SK-N-MC (cell line): ENCODE data around the gene LYPD6.

ENCODE experiments used
- DNase-seq: peaks from one replicate; pipeline ENCODE4 v3.0.0-alpha.2; 2011; ENCODE audit warnings: low read depth, low spot score
- H3K27ac ChIP-seq: fragments of 200-600 bp; sonication (generic); 2 replicates; pipeline ENCODE4 v1.5.1; 2016; ENCODE audit warnings: mixed run types
- H3K36me3 ChIP-seq: fragments of 200-600 bp; sonication (generic); 2 replicates; pipeline ENCODE4 v1.6.1; 2017; ENCODE audit warnings: antibody characterized with exemption, low read length, mixed read lengths; ENCODE audit not compliant: insufficient read depth
- H3K4me3 ChIP-seq: fragments of 200-600 bp; sonication (generic); 2 replicates; pipeline ENCODE4 v1.5.1; 2016
- H3K9ac ChIP-seq: fragments of 200-600 bp; sonication (generic); 2 replicates; pipeline ENCODE4 v1.8.0; 2017; ENCODE audit warnings: mixed run types, mixed read lengths; ENCODE audit not compliant: insufficient read length
- H3K9me3 ChIP-seq: fragments of 200-600 bp; sonication (generic); 2 replicates; pipeline ENCODE4 v1.6.1; 2017; ENCODE audit warnings: low read depth, mild to moderate bottlenecking, antibody characterized with exemption, low read length, moderate library complexity, mixed read lengths
- EZH2 ChIP-seq: fragments of 200-600 bp; sonication (generic); IDR thresholded peaks from one replicate; pipeline ENCODE4 v1.6.1; 2017; ENCODE audit warnings: antibody characterized with exemption
- FOXP2 ChIP-seq: optimal IDR thresholded peaks from 2 replicates; pipeline ENCODE3; 2011; ENCODE audit warnings: mild to moderate bottlenecking, moderate library complexity; ENCODE audit not compliant: insufficient read depth; ENCODE audit errors: extremely low read length, control extremely low read depth
- POLR2AphosphoS5 ChIP-seq: IDR thresholded peaks from 2 replicates; pipeline ENCODE4 v1.6.1; 2012; ENCODE audit warnings: mild to moderate bottlenecking, low read depth, low read length, borderline replicate concordance

The LYPD6 gene

GRCh38 chr2:149360106-149360505 is 29.7 kb downstream of the LYPD6 start:
- no peaks in the 10 kb centered on the region for H3K36me3 ChIP-seq
- no peaks in the 10 kb centered on the region for H3K9me3 ChIP-seq
- no peak overlapping the region for H3K4me3 ChIP-seq
- no peak overlapping the region for H3K9ac ChIP-seq
- H3K27ac ChIP-seq = no peak overlapping the region
- TF ChIP-seq FOXP2 = no peak
- no peak for TF ChIP-seq EZH2
- TF ChIP-seq POLR2AphosphoS5 = no peak
- DNase-seq = no peak

DNA sequence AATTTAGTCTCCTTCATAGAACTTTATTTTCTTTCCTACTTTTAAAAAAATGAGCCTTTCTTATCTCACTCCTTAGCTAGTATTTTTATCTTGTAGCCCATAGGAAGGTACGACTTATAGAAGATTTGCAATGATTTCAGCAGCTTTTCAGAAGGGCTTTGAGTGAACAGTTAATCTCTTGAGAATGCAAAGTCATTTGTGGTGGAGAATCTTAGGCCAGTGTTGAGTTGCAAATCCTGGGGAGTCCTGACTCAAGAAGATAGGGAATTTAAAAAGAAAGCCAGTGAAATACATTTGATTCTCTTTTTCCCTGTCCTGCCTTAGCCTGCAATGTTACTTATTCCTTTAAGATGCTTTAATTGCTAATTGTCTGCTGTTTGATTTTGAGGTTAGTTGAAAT is 33.6 kb downstream of the LYPD6 start:
- no peak for TF ChIP-seq EZH2
- no peak for TF ChIP-seq POLR2AphosphoS5
- TF ChIP-seq FOXP2 = no peak
- no peak for DNase-seq
- no peak overlapping the region for H3K9ac ChIP-seq
- no peak overlapping the region for H3K4me3 ChIP-seq
- H3K27ac ChIP-seq = no peak overlapping the region
- H3K36me3 ChIP-seq = no peaks in the 10 kb centered on the region
- no peaks in the 10 kb centered on the region for H3K9me3 ChIP-seq

- no peaks in the 10 kb centered on the region for H3K36me3 ChIP-seq
- no peak for DNase-seq
Observed at GRCh38 chr2:149364839-149365238, 34.5 kb downstream of the LYPD6 start.

GRCh38 chr2:149365931-149366583 is 35.7 kb downstream of the LYPD6 start:
- H3K27ac ChIP-seq = no peak overlapping the region
- no peaks in the 10 kb centered on the region for H3K9me3 ChIP-seq
- no peak overlapping the region for H3K9ac ChIP-seq
- no peak overlapping the region for H3K4me3 ChIP-seq
- TF ChIP-seq EZH2 (no peak), FOXP2 (no peak), POLR2AphosphoS5 (no peak)
- H3K36me3 ChIP-seq = no peaks in the 10 kb centered on the region
- no peak for DNase-seq

More at GRCh38 chr2:149364839-149365238, 34.5 kb downstream of the LYPD6 start:
- Histone ChIP-seq H3K4me3 (no peak overlapping the region), H3K9me3 (no peaks in the 10 kb centered on the region), H3K9ac (no peak overlapping the region), H3K27ac (no peak overlapping the region)
- no peak for TF ChIP-seq POLR2AphosphoS5
- TF ChIP-seq FOXP2 = no peak
- TF ChIP-seq EZH2 = no peak

DNA sequence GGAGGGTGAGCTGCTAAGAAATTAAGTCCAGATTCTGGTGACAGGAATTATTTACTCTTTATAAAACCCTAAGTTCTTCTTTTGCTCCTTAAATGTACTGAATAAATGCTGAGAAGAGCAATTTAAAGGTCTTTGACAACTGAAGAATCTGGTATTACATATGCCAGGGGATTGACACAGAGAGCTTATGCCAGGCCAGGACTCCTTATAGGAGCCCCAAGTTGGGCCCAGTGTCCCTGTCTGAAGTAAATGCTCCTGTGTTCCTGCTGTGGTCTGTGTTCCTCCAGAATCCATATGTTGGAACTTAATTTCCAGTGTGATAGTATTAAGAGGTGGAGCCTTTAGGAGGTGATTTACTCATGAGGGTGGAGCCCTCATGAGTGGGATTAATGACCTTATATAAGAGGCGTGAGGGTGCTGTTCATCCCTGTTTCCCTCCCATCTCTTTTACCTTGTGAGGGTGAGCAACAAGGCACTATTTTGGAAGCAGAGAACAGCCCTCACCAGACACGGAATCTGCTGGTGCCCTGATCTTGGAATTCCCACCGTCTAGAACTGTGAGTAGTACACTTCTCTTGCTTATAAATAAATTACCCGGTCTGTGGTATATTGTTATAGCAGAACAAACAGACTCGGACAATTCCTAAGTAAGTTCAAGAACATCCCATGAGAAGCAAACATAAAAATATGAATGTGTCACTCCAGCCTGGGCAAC is 39.8 kb downstream of the LYPD6 start:
- no peak overlapping the region for H3K4me3 ChIP-seq
- H3K36me3 ChIP-seq = no peaks in the 10 kb centered on the region
- H3K9me3 ChIP-seq = no peaks in the 10 kb centered on the region
- no peak for DNase-seq
- no peak overlapping the region for H3K9ac ChIP-seq
- H3K27ac ChIP-seq = no peak overlapping the region
- TF ChIP-seq EZH2 = no peak
- no peak for TF ChIP-seq FOXP2

GRCh38 chr2:149371476-149371875 is 41.1 kb downstream of the LYPD6 start:
- Histone ChIP-seq H3K36me3 (no peaks in the 10 kb centered on the region), H3K4me3 (no peak overlapping the region), H3K9ac (no peak overlapping the region), H3K9me3 (no peaks in the 10 kb centered on the region), H3K27ac (no peak overlapping the region)
- TF ChIP-seq FOXP2 = no peak
- no peak for TF ChIP-seq POLR2AphosphoS5
- no peak for TF ChIP-seq EZH2
- DNase-seq = no peak

DNA sequence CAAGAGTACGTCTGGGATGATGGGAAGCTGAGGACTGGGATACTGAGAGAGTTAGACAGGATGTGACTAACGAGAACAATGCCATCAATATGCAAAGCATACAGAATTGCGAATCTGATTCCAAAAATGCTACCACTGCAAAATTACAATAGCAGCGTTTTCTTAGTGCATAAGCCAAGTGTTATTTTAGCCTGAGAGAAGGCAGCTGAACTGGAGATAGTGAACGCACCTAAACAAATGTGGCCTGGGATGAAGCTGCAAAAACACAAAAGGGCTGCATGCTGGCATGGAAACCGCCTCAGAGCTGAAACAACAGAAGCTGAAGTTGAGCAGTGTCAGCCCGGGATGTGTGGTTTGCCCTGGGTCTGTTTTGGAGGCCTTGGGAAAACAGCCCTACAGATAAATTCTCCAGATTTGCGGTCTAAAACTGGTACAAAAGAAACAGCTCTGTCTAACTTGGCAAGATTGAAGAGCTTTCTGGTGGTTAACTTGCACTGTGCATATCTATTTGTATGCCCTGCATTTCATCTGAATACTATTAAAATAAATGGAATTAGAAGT is 45.5 kb downstream of the LYPD6 start:
- TF ChIP-seq EZH2 (no peak), FOXP2 (no peak), POLR2AphosphoS5 (no peak)
- Histone ChIP-seq H3K9me3 (no peaks in the 10 kb centered on the region), H3K36me3 (no peaks in the 10 kb centered on the region), H3K27ac (no peak overlapping the region), H3K4me3 (no peak overlapping the region), H3K9ac (no peak overlapping the region)
- no peak for DNase-seq

DNA sequence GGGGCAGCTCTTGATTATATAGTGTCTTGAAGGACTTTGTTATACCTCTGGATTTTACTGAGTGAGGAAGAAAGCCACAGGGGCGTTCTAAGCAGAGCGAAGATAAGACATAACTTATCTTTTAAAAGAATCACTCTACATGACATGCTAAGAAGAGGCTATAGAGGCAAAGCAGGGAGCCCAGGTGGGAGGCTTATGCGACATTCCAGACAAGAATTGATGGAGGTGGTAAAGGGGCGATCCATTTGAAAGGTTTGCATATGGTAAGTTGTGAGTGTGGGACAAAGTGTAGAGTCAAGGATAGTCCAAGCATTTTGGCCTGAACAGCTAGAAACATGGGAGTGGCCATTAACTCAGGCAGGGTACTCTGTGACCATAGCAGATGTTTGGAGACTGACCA is 49.8 kb downstream of the LYPD6 start:
- TF ChIP-seq POLR2AphosphoS5 (no peak), FOXP2 (no peak), EZH2 (no peak)
- no peak for DNase-seq
- no peak overlapping the region for H3K4me3 ChIP-seq
- H3K9me3 ChIP-seq = no peaks in the 10 kb centered on the region
- H3K36me3 ChIP-seq = no peaks in the 10 kb centered on the region
- no peak overlapping the region for H3K9ac ChIP-seq
- H3K27ac ChIP-seq = no peak overlapping the region

- H3K9ac ChIP-seq = no peak overlapping the region
- H3K27ac ChIP-seq = no peak overlapping the region
- H3K36me3 ChIP-seq = no peaks in the 10 kb centered on the region
- no peak for DNase-seq
- TF ChIP-seq FOXP2 = no peak
- TF ChIP-seq EZH2 = no peak
- no peak for TF ChIP-seq POLR2AphosphoS5
- no peaks in the 10 kb centered on the region for H3K9me3 ChIP-seq
- no peak overlapping the region for H3K4me3 ChIP-seq
Observed at GRCh38 chr2:149383340-149383739, 53.0 kb downstream of the LYPD6 start.
